Fibroblast of mammary gland (primary cell): ENCODE data around the gene CDYL2.

Source experiments
- DNase-seq: peaks from one replicate; pipeline ENCODE4 v3.0.0-alpha.2; 2010; ENCODE audit warnings: low read depth
- H3K4me3 ChIP-seq: 2 replicates; pipeline ENCODE4 v1.5.1; 2011; ENCODE audit warnings: low read depth, mild to moderate bottlenecking, low read length, moderate library complexity; ENCODE audit not compliant: control insufficient read depth
- TF ChIP-seq, protein P1 (sequence below): conservative IDR thresholded peaks from 2 replicates; pipeline ENCODE4 v1.5.1; 2011; ENCODE audit warnings: low read depth, low read length, inconsistent platforms; ENCODE audit not compliant: control insufficient read depth, insufficient read depth

Gene CDYL2

DNA sequence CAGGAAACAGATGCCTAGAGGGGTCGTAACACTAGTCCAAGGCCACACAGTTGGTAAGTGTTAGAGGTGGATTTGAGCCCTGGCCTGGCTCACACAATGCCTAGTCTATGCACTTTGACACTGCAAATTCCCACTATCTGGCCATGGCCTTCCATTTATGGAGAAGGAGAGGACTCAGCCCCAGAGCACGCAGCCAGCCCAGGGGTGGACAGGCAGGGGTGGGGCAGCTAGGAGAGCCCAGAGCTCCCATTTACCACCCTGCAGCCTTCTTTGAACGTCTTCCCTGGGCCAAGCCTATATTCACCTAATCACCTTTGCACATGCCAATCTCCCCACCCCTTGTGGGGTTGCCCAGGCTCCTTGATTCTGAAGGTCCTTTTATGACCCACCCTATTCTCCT lies 182.4 kb downstream of the CDYL2 start:
- DNase-seq = no peak
- TF ChIP-seq, protein P1, sequence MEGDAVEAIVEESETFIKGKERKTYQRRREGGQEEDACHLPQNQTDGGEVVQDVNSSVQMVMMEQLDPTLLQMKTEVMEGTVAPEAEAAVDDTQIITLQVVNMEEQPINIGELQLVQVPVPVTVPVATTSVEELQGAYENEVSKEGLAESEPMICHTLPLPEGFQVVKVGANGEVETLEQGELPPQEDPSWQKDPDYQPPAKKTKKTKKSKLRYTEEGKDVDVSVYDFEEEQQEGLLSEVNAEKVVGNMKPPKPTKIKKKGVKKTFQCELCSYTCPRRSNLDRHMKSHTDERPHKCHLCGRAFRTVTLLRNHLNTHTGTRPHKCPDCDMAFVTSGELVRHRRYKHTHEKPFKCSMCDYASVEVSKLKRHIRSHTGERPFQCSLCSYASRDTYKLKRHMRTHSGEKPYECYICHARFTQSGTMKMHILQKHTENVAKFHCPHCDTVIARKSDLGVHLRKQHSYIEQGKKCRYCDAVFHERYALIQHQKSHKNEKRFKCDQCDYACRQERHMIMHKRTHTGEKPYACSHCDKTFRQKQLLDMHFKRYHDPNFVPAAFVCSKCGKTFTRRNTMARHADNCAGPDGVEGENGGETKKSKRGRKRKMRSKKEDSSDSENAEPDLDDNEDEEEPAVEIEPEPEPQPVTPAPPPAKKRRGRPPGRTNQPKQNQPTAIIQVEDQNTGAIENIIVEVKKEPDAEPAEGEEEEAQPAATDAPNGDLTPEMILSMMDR = no peak

DNA sequence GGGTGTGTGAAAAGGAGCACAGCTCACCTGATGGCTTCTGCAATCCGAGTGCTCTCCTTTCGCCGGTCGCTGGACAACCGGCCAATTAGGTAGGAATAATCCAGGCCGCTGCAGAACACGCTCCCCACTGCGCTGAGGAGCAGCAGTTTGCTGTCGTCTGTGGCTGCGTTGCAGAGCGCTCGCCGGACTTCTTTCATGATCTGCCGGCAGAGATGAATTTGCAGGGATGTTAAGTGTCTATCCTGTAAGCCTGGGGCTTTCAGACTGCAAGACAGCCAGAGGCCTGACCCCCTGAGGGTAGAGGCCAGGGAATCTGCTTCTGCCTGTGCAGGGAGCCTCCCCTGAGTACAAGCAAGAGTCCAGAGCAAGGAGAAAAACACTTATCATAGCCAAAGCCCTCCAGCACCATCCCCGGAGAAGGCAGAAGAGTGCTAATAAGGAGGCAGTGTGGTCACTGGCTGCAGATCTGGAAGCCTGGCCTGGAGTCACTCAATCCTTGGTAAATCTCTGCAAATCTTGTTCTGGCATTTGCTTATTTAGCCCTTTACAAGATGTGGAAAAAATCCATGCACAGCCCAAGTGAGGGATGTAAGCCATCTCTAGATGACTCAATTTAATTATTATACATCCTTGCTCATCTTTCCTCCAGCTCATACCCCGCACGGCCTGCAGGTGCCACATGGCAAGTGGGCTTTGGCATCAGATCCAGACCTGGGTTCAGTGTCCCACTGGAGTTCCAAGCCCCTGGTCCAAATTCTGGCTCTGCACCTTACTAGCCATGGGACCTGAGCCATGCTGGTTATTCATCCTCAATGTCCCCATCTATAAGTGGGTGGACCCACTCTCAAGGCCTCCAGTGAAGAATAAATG lies 183.4 kb downstream of the CDYL2 start:
- TF ChIP-seq, protein P1 = no peak
- no peak for DNase-seq
- no peak overlapping the region for H3K4me3 ChIP-seq

More for the DNA sequence above, 182.4 kb downstream of the CDYL2 start:
- H3K4me3 ChIP-seq = no peak overlapping the region

DNA sequence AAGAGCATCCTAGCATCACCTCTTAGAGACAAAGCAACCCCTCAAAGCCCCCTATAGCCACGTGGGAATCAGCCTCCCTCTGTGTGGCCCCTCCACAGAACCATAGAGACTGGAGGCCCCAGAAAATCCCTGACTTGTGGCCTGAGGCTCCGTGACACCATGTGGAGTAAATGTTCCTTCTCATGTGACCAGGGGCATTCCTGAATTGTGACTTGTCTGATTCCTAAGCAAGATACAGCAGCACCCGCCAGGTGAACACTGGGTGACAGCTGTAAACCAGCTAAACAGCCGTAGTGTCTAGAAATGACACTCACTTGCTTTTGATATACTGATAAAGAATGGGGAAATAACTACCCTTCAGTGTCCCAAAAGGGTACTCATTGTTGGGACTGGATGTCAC lies 184.6 kb downstream of the CDYL2 start:
- TF ChIP-seq, protein P1 = no peak
- no peak overlapping the region for H3K4me3 ChIP-seq
- no peak for DNase-seq

- no peak overlapping the region for H3K4me3 ChIP-seq
- TF ChIP-seq, protein P1 = no peak
- no peak for DNase-seq
Measured at GRCh38 chr16:80618862-80619648, 185.3 kb downstream of the CDYL2 start.

- DNase-seq = no peak
- TF ChIP-seq, protein P1 = no peak
- no peak overlapping the region for H3K4me3 ChIP-seq
Measured at GRCh38 chr16:80616362-80616761, 188.0 kb downstream of the CDYL2 start.

GRCh38 chr16:80615735-80616134 lies 188.7 kb downstream of the CDYL2 start:
- no peak overlapping the region for H3K4me3 ChIP-seq
- TF ChIP-seq, protein P1 = no peak
- DNase-seq = no peak
